NCI-H2196 treated with DMSO at 0.1 percent for 48 hours (cell line): Measurements from ENCODE around the gene INPP5A.
"Not testable (repeated sequence)": the region's sequence is repeated elsewhere in the genome, so short reads cannot be mapped to it uniquely, and the experiment has no call there.

Experiments
- DNase-seq: peaks from one replicate; lab custom pipeline; 2025; ENCODE audit not compliant: unreplicated experiment; lab: John Stamatoyannopoulos, UW

Gene INPP5A

DNA sequence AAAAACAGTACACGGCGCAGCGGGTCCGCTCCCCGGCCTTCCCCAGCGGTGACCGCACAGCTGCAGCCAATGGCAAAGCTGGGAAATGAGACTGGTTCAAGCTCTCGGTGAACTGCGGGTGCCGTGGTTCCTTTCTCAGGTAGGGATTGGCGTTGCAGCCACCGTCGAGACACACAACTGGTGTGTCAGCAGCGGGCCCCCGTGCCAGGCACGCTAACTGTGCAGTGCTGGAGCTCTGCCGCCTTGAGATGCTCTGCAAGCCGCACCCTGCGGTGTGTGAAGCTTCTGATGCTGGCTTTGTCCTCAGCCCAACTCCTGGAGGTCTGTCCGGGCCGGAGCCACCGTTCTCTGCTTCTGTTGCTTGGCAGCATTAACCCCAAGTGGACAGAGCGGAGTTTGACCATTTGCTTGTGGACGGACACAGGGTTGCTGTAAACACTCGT lies 269.0 kb downstream of the INPP5A start:
- no peak for DNase-seq

DNA sequence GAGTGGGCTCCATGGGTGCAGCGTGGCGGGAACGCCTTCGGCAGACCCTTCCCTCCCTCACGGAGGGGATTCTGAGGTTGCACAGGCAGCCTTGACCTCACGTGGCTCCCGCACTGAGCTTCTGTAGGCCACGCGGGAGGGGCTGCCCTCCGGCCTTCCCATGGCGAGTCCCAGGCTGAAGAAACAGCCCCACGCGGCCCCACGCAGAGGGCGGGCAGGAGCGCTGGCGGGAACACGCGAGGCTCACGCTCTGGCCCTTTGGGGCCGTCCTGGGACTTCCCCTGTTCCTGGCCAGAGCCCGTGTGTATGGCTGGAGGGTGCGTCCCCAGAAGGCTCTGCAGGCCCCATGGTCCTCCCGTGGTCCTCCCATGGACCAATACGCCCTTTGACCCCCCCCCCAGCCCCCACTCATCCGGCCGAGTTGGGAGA lies 270.0 kb downstream of the INPP5A start:
- DNase-seq = no peak

DNA sequence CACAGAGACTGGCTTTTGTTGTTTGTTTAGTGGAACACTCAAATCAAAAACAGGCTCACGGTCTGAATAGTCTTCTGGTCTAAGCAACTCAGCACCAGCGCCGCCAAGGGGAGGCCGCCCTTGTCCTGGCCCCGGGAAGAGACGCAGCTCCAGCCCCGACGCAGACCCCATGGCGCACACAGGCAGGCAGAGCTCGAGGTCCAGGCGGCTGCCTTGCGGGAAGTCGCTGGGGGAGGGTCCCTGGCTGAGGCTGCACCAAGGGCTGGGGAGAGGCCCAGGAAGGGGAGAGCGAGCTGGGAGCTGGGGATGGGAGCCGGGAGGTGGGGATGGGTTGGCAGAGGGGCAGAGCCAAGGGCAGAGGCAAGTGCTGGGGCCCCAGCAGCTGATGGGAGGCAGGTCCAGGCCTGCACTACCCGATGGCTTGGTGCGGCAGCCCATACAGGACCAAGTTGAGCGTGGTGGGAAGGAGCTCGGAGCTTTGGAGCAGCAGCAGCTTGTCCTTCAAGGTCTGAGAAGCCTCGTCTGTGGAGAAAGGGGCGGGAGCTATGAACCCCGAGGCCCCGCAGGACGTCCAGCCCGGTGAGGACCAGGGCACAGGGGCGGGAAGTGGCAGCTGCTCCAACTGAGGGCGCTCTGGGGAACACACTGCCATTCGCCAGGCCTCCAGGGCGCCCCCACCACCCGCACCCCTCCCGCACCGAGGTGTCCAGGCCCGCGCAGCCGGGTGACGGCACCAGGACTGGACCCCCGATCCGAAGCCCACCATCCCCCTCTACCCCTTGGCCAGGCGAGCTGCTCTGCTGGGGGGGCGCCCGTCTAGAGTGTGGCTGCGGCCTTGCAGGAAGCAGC lies 271.0 kb downstream of the INPP5A start:
- no peak for DNase-seq

DNA sequence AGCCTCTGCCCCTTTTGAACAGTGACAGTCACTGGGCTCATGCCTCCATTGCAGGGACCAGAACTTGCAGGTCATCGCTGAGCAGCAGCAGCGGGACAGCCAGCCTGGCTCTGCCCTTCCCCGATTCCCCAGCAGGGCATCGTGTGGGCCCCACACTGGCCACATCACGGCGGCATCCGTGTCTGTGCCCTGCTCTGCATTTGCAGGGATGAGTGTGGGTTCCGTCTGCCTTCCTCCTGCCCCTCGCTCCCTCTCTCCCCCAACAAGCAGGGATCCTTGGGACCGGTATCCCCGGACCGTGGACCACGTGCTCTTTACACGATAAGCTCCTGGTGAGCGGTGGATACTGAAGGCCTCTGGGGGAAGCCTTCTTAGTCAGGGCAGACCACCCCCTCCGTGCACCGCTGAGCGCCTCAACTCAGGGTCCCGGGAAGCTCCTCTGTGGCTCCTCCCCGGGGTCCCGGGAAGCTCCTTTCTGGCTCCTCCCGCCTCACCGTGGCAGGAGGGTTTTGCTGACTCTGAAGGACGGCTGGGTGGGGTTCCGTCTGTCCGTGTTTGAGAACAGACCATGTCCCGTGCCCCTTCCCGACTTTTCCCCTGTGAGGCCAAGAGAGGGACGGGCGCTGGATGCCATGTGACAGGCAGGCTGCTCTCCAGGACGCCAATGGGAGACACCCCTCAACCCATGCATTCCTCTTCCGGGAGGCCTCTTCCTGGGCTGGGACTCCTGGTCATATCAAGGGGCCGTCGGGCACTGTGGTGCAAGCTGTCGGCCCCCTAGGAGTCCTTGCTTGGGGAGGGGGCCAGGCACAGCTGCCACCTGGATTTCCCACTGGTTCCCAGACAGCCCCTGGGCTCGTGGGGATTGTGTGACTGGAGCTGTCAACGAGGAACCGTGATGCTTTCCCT lies 271.9 kb downstream of the INPP5A start:
- no peak for DNase-seq

DNA sequence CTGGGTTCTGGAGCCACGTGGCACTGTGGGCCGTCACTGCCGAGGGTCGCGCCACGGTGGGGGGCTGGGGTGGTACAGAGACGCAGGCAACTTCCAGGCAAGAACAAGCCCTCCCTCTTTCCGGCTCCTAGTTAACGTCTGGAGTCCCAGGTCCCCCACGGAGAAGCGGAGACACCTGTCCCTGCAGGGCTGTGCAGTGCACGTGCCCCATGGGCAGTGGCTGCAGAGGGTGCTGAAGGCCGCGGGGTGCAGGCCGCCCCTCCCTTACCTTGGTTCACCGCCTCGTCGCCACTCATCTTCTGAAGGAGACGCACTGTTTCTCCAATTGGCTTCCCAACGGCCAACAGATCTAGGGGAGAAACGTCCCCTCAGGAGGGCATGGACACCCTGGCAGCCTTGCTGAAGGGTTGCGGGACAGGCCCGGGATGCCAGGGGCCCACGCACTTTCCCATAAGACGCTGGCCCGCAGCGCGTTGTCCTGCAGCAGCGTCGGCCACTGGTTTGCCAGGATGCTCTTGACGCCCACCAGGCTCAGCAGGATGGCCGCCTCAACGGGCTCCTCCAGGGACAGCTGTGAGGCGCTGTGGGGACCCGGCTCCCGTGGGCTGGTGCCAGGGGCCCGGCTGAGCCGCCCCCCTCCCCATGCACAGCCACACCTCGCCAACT lies 272.7 kb downstream of the INPP5A start:
- DNase-seq = no peak

DNA sequence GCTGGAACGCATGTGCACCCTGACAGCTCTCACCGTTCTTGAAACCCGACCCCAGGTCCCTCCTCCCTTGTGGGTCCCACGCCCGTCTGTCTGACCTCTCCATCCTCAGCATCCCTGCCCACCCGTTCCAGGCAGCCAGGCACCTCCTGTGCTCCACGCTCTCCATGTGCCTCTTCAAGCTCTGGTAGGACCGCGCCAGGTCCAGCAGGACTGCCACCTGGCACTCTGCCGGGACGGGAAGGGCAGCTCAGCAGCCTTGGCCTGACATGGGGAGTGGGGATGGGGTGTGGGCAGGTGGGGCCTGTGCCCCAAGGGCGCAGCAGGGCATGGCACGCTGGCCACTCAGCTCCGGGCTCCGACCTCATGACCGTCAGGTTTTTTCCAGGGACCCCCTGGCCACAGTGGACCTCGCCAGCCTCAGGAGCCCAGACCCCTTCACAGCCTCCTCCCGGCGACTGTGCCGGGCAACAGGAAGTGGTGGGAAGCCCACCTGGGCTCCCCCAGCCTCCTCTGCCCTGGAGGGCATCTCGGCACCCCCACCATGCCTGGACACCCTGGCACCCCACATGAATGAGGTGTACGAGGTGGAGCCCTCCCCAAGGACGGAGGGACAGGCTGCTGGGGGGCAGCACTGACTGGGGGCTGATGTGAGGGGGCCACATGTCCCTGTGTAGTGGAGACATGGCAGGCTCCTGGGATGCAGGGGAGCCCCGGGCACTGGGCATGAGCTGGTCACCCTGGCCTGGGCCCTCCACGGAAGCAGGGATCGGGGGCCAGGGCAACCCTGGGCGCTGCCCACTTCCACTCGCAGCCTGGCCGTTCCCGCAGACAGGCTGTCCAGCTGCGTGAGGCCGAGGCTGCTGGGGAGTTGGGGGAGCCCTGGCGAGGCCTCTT lies 273.5 kb downstream of the INPP5A start:
- DNase-seq = no peak

DNA sequence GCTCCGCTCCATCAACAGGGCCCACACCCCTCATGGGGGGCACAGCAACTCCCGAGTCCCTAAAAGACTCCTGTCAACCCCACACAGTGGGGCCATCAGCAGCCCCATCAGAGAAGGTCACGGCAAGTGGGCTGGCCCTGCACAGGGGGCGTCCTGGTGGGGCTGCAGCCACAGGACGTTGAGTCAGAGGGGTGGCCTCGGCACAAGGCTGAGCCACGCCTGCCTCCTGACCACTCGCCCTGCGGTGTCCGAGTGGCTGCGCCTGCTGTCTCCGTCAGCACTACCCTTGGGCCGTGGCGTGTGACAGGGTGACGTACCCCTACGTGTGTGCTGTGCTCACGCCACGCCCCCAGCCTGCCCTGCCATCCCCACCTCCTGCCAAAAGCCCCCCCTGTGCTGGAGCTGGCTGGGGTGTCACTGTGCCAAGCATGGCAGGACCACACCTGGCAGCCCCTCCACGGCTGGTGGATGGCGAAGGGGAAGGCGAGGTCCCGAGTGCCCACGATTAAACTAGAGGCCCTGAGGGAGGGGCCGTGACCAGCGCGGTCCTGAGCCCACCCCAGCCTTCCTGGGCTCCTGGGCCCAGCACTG lies 274.4 kb downstream of the INPP5A start:
- no peak for DNase-seq

DNA sequence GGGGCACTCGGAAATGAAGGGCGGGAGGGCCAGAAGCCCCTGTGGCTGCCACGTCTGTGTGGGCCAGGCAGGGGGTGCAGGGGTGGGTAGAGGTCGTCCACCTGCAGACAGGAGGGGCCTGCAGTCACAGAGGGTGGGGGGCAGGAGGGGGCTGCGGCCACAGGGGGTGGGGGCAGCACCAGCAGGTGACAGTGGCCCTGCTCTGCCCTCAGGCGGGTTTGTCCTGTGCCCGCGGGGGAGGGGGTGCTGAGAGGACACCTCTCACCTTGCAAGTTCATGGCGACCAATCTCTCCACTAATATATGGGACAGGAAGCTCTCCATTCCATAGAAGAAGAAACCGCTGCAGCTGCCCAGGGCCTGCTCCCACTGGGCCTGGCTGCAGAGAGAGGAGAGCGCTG lies 274.9 kb downstream of the INPP5A start:
- no peak for DNase-seq

DNA sequence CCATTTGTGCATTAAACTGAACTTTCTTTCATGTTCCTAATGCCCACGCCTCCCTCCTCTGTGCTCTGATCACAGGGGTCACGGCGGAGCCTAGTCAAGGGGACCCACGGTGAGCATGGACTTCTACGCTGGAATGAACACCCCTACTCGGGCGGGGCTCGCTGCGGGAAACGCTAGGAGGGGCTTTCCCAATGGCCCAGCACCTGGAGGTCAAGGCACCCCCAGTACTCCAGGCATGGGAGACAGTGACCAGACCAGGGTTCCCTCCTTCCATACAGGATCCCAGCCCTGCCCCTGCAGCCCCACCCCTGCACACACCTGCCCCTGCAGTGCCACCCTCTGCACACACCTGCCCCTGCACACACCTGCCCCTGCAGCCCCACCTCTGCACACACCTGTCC lies 275.4 kb downstream of the INPP5A start:
- DNase-seq = no peak

DNA sequence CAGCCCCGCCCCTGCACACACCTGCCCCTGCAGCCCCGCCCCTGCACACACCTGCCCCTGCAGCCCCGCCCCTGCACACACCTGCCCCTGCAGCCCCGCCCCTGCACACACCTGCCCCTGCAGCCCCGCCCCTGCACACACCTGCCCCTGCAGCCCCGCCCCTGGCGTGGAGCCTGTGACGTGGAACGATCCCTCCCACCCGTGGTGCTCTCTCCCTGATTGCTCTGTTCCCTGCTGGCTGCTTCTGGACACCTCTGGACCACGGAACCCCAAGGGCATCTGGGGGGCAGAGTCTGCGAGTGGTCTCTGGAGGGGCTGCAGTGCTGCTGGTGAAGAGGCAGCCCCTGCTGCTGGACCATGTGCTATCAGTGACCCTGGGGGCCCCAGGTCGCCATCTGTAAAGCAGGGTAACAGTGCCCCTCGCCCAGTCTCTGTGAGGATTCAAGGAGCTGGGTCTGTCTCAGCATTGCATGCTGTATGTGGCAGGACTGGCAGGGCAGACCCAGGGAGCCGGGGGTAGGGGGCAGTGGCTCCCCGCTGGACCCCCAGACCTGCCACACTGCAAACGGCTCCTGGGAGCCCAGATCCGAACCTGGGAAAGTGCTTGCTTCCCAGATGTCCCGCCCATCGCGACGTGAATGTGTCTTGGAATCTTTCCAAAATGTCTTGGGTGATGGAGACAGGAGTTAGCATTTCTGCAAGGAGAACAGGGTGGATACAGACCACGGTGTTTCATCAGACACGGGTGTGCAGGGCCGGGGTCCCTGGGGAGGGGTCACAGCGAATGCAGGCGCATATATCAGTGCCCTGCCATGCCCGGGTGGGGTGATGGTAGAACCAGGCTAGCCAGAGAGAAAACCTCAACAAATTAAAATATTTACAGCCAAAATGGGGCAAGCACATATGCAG lies 276.2 kb downstream of the INPP5A start:
- no peak for DNase-seq

DNA sequence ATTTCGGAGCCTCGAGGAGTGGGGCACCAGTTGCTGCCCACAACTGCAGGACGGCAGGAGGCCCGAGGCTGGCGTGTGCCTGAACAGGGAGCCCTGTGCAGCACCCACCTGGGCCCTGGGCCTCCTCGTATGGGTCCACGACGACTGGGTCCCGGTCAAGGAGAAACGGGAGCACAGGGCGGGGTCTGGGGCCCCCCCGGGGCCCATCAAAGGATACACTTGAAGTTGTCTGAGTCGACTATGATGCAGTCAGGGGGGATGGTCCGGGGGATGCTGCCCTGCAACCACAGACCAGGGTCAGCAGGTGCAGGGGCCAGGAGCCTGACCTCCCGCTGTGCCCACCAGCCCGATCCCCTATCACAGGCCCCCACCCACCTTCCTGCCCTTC lies 276.9 kb downstream of the INPP5A start:
- DNase-seq = no peak

DNA sequence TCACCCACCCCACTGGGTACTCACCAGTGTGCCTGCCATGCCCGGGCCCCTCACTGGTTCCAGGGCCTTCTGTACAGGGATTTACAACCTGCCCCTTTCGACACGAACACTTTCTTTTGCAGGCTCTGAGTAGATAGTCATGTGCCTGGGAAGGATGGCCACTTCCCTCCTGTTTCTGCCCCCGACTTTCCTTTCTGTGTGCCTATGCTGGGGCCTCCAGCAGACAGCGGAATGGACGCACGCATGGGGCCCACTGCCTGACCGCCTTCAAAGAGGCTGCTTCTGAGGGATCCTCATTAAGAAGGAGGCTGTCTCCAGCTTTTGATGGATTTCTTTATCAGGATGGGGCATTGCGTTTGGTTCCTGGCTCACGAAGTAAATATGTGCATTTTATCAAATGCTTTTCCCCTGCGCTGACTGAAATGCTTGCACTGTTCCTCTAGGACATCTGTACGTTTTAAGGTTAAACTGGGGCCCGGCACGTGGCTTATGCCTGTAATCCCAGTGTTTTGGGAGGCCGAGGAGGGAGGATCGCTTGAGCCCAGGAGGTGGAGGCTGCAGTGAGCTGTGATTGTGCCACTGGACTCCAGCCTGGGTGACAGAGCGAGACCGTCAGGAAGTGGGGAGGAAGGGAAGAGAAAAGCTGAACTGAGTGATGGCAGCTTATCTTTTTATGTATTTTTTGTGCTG lies 277.7 kb downstream of the INPP5A start:
- DNase-seq = no peak

DNA sequence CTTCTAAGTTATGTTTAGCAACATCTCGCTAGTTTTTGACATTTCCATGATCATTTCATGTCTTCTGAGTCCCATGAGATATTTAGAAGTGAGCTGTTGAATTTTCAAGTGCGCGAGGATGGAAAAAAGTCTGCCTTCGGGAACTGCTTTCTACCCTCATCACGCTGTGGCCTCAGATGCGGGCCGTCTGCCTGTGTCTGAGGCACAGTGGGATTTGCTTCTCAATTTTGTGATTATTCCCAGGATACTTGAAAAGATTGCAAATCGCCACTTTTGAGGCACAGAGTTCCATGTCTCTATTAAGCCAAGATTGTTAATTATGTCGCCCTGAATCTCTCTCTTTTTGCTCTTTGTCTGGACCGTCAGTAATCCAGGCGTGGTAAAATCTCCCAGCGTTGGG lies 279.1 kb downstream of the INPP5A start:
- no peak for DNase-seq

DNA sequence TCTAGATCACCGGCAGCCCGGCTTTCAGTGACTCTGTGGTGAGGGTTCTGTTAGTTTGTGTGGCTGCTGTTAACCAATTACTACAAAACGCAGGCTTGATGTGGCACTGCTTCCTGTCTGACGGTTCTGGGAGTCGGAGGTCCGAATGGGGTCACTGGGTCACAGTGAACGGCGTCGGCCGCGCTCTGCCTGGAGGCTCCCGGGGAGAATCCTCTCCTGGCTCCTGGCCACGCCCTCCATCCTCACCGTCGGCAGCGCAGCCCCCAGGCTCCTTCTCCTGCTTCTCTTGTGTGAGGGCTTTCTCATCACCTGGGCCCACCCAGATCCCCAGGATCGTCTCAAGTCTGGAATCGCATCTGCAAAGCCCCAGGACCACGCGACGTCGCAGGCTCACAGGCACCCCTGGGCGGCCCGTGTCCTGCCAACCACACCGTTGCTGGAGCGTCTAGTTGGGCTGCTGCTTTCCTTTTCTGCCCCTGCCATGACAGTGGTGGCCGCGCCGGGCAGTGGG lies 280.2 kb downstream of the INPP5A start:
- no peak for DNase-seq

DNA sequence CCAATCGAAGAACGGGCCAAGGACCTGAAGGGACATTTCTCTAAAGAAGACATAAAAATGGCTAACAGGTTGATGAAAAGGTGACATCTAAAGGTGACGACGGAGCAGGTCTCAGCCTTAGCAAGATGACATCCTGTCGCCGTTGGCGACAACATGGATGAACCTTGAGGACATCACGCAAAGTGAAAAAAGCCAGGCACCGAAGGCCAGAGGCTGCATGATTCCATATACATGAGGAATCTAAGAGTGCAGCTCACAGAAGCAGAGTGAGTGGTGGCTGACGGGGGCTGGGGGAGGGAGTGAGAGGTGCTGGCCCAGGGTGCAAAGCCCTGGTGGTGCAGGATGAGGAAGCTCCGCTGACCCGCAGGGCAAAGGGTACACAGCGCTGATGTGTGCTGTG lies 282.5 kb downstream of the INPP5A start:
- DNase-seq = no peak

DNA sequence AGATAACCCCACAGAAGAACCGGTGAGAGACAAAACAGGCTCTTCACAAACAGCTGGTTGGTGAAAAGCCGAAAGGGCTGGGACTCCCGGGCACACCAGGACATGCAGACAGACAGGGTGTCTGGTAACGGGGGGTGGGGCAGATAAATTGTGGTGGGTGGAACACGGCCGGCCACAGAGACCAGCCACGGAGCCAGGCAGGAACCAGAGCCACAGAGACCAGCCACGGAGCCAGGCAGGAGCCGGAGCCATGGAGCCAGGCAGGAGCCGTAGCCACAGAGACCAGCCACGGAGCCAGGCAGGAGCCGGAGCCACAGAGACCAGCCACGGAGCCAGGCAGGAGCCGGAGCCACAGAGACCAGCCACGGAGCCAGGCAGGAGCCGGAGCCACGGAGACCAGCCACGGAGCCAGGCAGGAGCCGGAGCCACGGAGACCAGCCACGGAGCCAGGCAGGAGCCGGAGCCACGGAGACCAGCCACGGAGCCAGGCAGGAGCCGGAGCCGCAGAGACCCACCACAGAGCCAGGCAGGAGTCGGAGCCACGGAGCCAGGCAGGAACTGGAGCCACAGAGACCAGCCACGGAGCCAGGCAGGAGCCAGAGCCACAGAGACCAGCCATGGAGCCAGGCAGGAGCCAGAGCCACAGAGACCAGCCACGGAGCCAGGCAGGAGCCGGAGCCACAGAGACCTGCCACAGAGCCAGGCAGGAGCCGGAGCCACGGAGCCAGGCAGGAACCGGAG lies 288.4 kb downstream of the INPP5A start:
- DNase-seq = not testable (repeated sequence)
